WTC11 (cell line): ENCODE measurements around the gene MAP1LC3C. TPM values are rescaled to one million over a fixed set of nuclear protein-coding genes. Genes with fewer than 3 reads are reported as not detected.

Source experiments
- ATAC-seq: fragments of 200-7000 bp; cut with Tn5 transposase; 2 replicates; pipeline ENCODE4 v1.10.0; 2021; ENCODE audit warnings: mild to moderate bottlenecking, moderate library complexity
- CTCF ChIA-PET: fragments of 300-600 bp; sonication (Branson Sonifier 250); formaldehyde crosslinking; loops from one replicate; lab custom pipeline; 2021; ENCODE audit warnings: antibody characterized with exemption; lab: Charles Lee
- POLR2A ChIA-PET: fragments of 350-600 bp; sonication (Branson Sonifier 250); formaldehyde crosslinking; loops from one replicate; lab custom pipeline; 2021; ENCODE audit warnings: antibody characterized with exemption; lab: Charles Lee
- DNase-seq: peaks from one replicate; pipeline ENCODE4 v3.0.0; 2021; ENCODE audit warnings: low spot score
- H3K27ac Mint-ChIP-seq: 2 replicates; pipeline ENCODE4 v1.8.0; 2021; ENCODE audit warnings: mixed read lengths
- H3K27me3 Mint-ChIP-seq: 2 replicates; pipeline ENCODE4 v1.8.0; 2021; ENCODE audit warnings: low read depth, mild to moderate bottlenecking, moderate library complexity, mixed read lengths
- H3K36me3 Mint-ChIP-seq: 2 replicates; pipeline ENCODE4 v1.8.0; 2021; ENCODE audit warnings: mixed read lengths
- H3K4me1 Mint-ChIP-seq: 2 replicates; pipeline ENCODE4 v1.8.0; 2022; ENCODE audit warnings: mixed read lengths
- H3K4me3 Mint-ChIP-seq: 2 replicates; pipeline ENCODE4 v1.8.0; 2021; ENCODE audit warnings: mild to moderate bottlenecking, moderate library complexity, mixed read lengths
- H3K9me3 Mint-ChIP-seq: 2 replicates; pipeline ENCODE4 v1.8.0; 2021; ENCODE audit warnings: mixed read lengths
- ATF1 ChIP-seq: sonication (generic); formaldehyde crosslinking; IDR thresholded peaks from 2 replicates; pipeline ENCODE4 v1.8.1; 2023; ENCODE audit warnings: mild to moderate bottlenecking, moderate library complexity, missing genetic modification reagents
- CREB1 ChIP-seq: sonication (generic); formaldehyde crosslinking; IDR thresholded peaks from 2 replicates; pipeline ENCODE4 v1.8.0; 2023; ENCODE audit warnings: mild to moderate bottlenecking, missing genetic modification reagents
- E2F4 ChIP-seq: sonication (generic); formaldehyde crosslinking; IDR thresholded peaks from 2 replicates; pipeline ENCODE4 v1.8.1; 2022; ENCODE audit warnings: low read depth, mild to moderate bottlenecking, moderate library complexity, missing genetic modification reagents, borderline replicate concordance
- ESRRA ChIP-seq: sonication (generic); formaldehyde crosslinking; IDR thresholded peaks from 2 replicates; pipeline ENCODE4 v1.8.1; 2022; ENCODE audit warnings: mild to moderate bottlenecking, missing genetic modification reagents, borderline replicate concordance
- FOXJ3 ChIP-seq: sonication (generic); formaldehyde crosslinking; IDR thresholded peaks from 2 replicates; pipeline ENCODE4 v1.9.0; 2021; ENCODE audit warnings: missing genetic modification reagents, mild to moderate bottlenecking, borderline replicate concordance
- FOXP1 ChIP-seq: sonication (generic); formaldehyde crosslinking; IDR thresholded peaks from 2 replicates; pipeline ENCODE4 v1.8.0; 2022; ENCODE audit warnings: missing genetic modification reagents, mild to moderate bottlenecking, moderate library complexity, borderline replicate concordance
- JAZF1 ChIP-seq: fragments of 250-450 bp; sonication (Bioruptor Pico); IDR thresholded peaks from 2 replicates; pipeline ENCODE4 v1.9.0; 2021; ENCODE audit warnings: moderate library complexity, mild to moderate bottlenecking, inconsistent platforms
- MLX ChIP-seq: sonication (generic); formaldehyde crosslinking; IDR thresholded peaks from 2 replicates; pipeline ENCODE4 v1.8.1; 2023; ENCODE audit warnings: mild to moderate bottlenecking, missing genetic modification reagents, moderate library complexity
- NR2C2 ChIP-seq: sonication (generic); formaldehyde crosslinking; IDR thresholded peaks from 2 replicates; pipeline ENCODE4 v1.8.0; 2022; ENCODE audit warnings: mild to moderate bottlenecking, missing genetic modification reagents
- ZNF232 ChIP-seq: sonication (generic); formaldehyde crosslinking; IDR thresholded peaks from 2 replicates; pipeline ENCODE4 v1.8.0; 2022; ENCODE audit warnings: mild to moderate bottlenecking, missing genetic modification reagents
- ZNF263 ChIP-seq: sonication (generic); formaldehyde crosslinking; IDR thresholded peaks from 2 replicates; pipeline ENCODE4 v1.8.1; 2022; ENCODE audit warnings: low read depth, mild to moderate bottlenecking, moderate library complexity, missing genetic modification reagents
- ZNF317 ChIP-seq: sonication (generic); formaldehyde crosslinking; IDR thresholded peaks from 2 replicates; pipeline ENCODE4 v1.8.1; 2023; ENCODE audit warnings: low read depth, mild to moderate bottlenecking, moderate library complexity, missing genetic modification reagents, borderline replicate concordance
- ZNF512 ChIP-seq: sonication (generic); formaldehyde crosslinking; IDR thresholded peaks from 2 replicates; pipeline ENCODE4 v1.8.1; 2022; ENCODE audit warnings: missing genetic modification reagents, borderline replicate concordance
- total RNA-seq: library from RNA; stranded (reverse); gene quantifications from 3 replicates; pipeline ENCODE4 v1.2.3, GENCODE V29; 2021
- TF ChIP-seq, protein P1 (sequence below): sonication (generic); formaldehyde crosslinking; IDR thresholded peaks from 2 replicates; pipeline ENCODE4 v1.8.0; 2022; ENCODE audit warnings: mild to moderate bottlenecking, missing genetic modification reagents
- TF ChIP-seq, protein P2 (sequence below): fragments of 250-450 bp; sonication (Bioruptor Pico); IDR thresholded peaks from 2 replicates; pipeline ENCODE4 v1.9.0; 2021; ENCODE audit warnings: mild to moderate bottlenecking
- TF ChIP-seq, protein P3 (sequence below): sonication (generic); formaldehyde crosslinking; IDR thresholded peaks from 2 replicates; pipeline ENCODE4 v1.8.1; 2023; ENCODE audit warnings: mild to moderate bottlenecking, missing genetic modification reagents, borderline replicate concordance

Gene MAP1LC3C
- total RNA-seq, 1 experiment from 2014 or later: 1.5 TPM

GRCh38 chr1:242016479-242016878, 17.6 kb upstream of the MAP1LC3C start:
- ChIA-PET CTCF (no interaction called here), POLR2A (no interaction called here)
- ATAC-seq (no peak), DNase-seq (no peak)
- H3K4me1 Mint-ChIP-seq: peaks cover 8% of the 10 kb centered on the region
- TF ChIP-seq MLX (CRISPR knock-in tag) (no peak), FOXJ3 (CRISPR knock-in tag) (no peak), FOXP1 (CRISPR knock-in tag) (no peak), ESRRA (no peak), ATF1 (CRISPR knock-in tag) (no peak), CREB1 (CRISPR knock-in tag) (no peak), NR2C2 (CRISPR knock-in tag) (no peak), JAZF1 (CRISPR knock-in tag) (no peak), ZNF232 (CRISPR knock-in tag) (no peak), ZNF317 (CRISPR knock-in tag) (no peak), ZNF263 (no peak), E2F4 (no peak), ZNF512 (CRISPR knock-in tag) (no peak)
- TF ChIP-seq, protein P1, sequence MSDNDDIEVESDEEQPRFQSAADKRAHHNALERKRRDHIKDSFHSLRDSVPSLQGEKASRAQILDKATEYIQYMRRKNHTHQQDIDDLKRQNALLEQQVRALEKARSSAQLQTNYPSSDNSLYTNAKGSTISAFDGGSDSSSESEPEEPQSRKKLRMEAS: no peak
- TF ChIP-seq, protein P2, sequence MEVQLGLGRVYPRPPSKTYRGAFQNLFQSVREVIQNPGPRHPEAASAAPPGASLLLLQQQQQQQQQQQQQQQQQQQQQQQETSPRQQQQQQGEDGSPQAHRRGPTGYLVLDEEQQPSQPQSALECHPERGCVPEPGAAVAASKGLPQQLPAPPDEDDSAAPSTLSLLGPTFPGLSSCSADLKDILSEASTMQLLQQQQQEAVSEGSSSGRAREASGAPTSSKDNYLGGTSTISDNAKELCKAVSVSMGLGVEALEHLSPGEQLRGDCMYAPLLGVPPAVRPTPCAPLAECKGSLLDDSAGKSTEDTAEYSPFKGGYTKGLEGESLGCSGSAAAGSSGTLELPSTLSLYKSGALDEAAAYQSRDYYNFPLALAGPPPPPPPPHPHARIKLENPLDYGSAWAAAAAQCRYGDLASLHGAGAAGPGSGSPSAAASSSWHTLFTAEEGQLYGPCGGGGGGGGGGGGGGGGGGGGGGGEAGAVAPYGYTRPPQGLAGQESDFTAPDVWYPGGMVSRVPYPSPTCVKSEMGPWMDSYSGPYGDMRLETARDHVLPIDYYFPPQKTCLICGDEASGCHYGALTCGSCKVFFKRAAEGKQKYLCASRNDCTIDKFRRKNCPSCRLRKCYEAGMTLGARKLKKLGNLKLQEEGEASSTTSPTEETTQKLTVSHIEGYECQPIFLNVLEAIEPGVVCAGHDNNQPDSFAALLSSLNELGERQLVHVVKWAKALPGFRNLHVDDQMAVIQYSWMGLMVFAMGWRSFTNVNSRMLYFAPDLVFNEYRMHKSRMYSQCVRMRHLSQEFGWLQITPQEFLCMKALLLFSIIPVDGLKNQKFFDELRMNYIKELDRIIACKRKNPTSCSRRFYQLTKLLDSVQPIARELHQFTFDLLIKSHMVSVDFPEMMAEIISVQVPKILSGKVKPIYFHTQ (CRISPR knock-in tag): no peak
- TF ChIP-seq, protein P3, sequence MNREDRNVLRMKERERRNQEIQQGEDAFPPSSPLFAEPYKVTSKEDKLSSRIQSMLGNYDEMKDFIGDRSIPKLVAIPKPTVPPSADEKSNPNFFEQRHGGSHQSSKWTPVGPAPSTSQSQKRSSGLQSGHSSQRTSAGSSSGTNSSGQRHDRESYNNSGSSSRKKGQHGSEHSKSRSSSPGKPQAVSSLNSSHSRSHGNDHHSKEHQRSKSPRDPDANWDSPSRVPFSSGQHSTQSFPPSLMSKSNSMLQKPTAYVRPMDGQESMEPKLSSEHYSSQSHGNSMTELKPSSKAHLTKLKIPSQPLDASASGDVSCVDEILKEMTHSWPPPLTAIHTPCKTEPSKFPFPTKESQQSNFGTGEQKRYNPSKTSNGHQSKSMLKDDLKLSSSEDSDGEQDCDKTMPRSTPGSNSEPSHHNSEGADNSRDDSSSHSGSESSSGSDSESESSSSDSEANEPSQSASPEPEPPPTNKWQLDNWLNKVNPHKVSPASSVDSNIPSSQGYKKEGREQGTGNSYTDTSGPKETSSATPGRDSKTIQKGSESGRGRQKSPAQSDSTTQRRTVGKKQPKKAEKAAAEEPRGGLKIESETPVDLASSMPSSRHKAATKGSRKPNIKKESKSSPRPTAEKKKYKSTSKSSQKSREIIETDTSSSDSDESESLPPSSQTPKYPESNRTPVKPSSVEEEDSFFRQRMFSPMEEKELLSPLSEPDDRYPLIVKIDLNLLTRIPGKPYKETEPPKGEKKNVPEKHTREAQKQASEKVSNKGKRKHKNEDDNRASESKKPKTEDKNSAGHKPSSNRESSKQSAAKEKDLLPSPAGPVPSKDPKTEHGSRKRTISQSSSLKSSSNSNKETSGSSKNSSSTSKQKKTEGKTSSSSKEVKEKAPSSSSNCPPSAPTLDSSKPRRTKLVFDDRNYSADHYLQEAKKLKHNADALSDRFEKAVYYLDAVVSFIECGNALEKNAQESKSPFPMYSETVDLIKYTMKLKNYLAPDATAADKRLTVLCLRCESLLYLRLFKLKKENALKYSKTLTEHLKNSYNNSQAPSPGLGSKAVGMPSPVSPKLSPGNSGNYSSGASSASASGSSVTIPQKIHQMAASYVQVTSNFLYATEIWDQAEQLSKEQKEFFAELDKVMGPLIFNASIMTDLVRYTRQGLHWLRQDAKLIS (CRISPR knock-in tag): no peak
- no peaks in the 10 kb centered on the region for H3K27me3 Mint-ChIP-seq
- peaks cover 3% of the 10 kb centered on the region; the same call in 1 of the 2 replicates for H3K9me3 Mint-ChIP-seq
- H3K4me3 Mint-ChIP-seq: no peak overlapping the region
- peaks cover 7% of the 10 kb centered on the region for H3K36me3 Mint-ChIP-seq
- no peak overlapping the region for H3K27ac Mint-ChIP-seq
